BJ (cell line): ENCODE data around the gene CCDC14. TPM values are rescaled to one million over a fixed set of nuclear protein-coding genes. Genes with fewer than 3 reads are reported as not detected.

Source experiments
- CTCF ChIA-PET: fragments of 350-600 bp; formaldehyde crosslinking; extraction: SDS; loops from one replicate; lab custom pipeline; 2021; ENCODE audit warnings: antibody characterized with exemption, inconsistent platforms; lab: Yijun Ruan, JAX
- POLR2A ChIA-PET: fragments of 300-600 bp; sonication (Branson Sonifier 250); formaldehyde crosslinking; extraction: SDS; loops from one replicate; lab custom pipeline; 2021; ENCODE audit warnings: antibody characterized with exemption; lab: Charles Lee
- DNase-seq: peaks from one replicate; pipeline ENCODE4 v3.0.0-alpha.2; 2011; ENCODE audit warnings: low read depth
- H3K27me3 ChIP-seq: 2 replicates; pipeline ENCODE4 v1.6.0; 2011; ENCODE audit warnings: low read length; ENCODE audit not compliant: control insufficient read depth, insufficient read depth
- H3K36me3 ChIP-seq: 2 replicates; pipeline ENCODE4 v1.5.1; 2011; ENCODE audit warnings: low read length; ENCODE audit not compliant: control insufficient read depth, insufficient read depth
- H3K4me3 ChIP-seq: 2 replicates; pipeline ENCODE4 v1.5.1; 2011; ENCODE audit warnings: low read depth, mild to moderate bottlenecking, control low read depth, low read length
- CTCF ChIP-seq: IDR thresholded peaks from 2 replicates; pipeline ENCODE4 v1.5.1; 2011; ENCODE audit warnings: low read depth, mild to moderate bottlenecking, control low read depth, inconsistent platforms, low read length, moderate library complexity; ENCODE audit not compliant: insufficient read depth
- polyA plus RNA-seq: library from polyadenylated mRNA; depleted of rRNA; stranded (reverse); fragments of >200 nt; gene quantifications from 2 replicates; pipeline ENCODE4 v1.2.3, GENCODE V29; 2011; rRNA removed

The CCDC14 gene
- polyA plus RNA-seq, 1 experiment = 112 TPM

- Histone ChIP-seq H3K36me3 (peaks cover 11% of the 10 kb centered on the region), H3K4me3 (no peak overlapping the region), H3K27me3 (no peaks in the 10 kb centered on the region)
- ChIA-PET CTCF (interaction anchor here (0.9 kb wide), 1 partner anchor 9 kb away, joined by 4 read pairs; no protein-coding TSS in a partner anchor), POLR2A (no interaction called here)
- DNase-seq = no peak
- TF ChIP-seq CTCF = no peak
Observed at GRCh38 chr3:123872621-123873020, 88.4 kb downstream of the CCDC14 start.

- DNase-seq = no peak
- H3K27me3 ChIP-seq = no peaks in the 10 kb centered on the region
- TF ChIP-seq CTCF = no peak
- peaks cover 11% of the 10 kb centered on the region for H3K36me3 ChIP-seq
- ChIA-PET CTCF (interaction anchor here (0.9 kb wide), 1 partner anchor 9 kb away, joined by 4 read pairs; no protein-coding TSS in a partner anchor), POLR2A (no interaction called here)
- no peak overlapping the region for H3K4me3 ChIP-seq
Observed at GRCh38 chr3:123871946-123872345, 89.1 kb downstream of the CCDC14 start.

- H3K36me3 ChIP-seq = peaks cover 16% of the 10 kb centered on the region
- DNase-seq = no peak
- ChIA-PET POLR2A (no interaction called here), CTCF (interaction anchor here (0.8 kb wide), 1 partner anchor 79 kb away, joined by 3 read pairs; no protein-coding TSS in a partner anchor)
- H3K4me3 ChIP-seq = no peak overlapping the region
- TF ChIP-seq CTCF = no peak
- H3K27me3 ChIP-seq = no peaks in the 10 kb centered on the region
Observed at GRCh38 chr3:123870033-123870432, 91.0 kb downstream of the CCDC14 start.

- Histone ChIP-seq H3K36me3 (peaks cover 19% of the 10 kb centered on the region), H3K27me3 (no peaks in the 10 kb centered on the region), H3K4me3 (no peak overlapping the region)
- no peak for DNase-seq
- POLR2A ChIA-PET = no interaction called here
- CTCF ChIA-PET = no interaction called here
- TF ChIP-seq CTCF = no peak
Observed at GRCh38 chr3:123869165-123869564, 91.9 kb downstream of the CCDC14 start.

- no peak for TF ChIP-seq CTCF
- CTCF ChIA-PET = no interaction called here
- POLR2A ChIA-PET = interaction anchor here (0.6 kb wide), 1 partner anchor 107 kb away, joined by 6 read pairs; no protein-coding TSS in a partner anchor
- H3K36me3 ChIP-seq = peaks cover 14% of the 10 kb centered on the region
- no peaks in the 10 kb centered on the region for H3K27me3 ChIP-seq
- no peak for DNase-seq
- H3K4me3 ChIP-seq = no peak overlapping the region
Observed at GRCh38 chr3:123864706-123865105, 96.3 kb downstream of the CCDC14 start.

Other genes starting within 250 kb of the CCDC14 start
- gene MYLK, start 76.9 kb downstream of the CCDC14 start, polyA plus RNA-seq = 407 and 734 TPM in 2 replicates
- not detected in 2 replicates for gene ROPN1, start 30.9 kb upstream of the CCDC14 start, polyA plus RNA-seq
- 7.7 and 10.6 TPM in 2 replicates for gene KALRN, start 72.1 kb upstream of the CCDC14 start, polyA plus RNA-seq